Heart right ventricle (tissue), 16 donors: ENCODE results near the gene TMPRSS3. TPM values are rescaled to one million over a fixed set of nuclear protein-coding genes. Genes with fewer than 3 reads are reported as not detected.

ENCODE experiments used
- ATAC-seq, 8 donors: fragments of 200-7000 bp; cut with Tn5 transposase; one replicate each; pipeline ENCODE4 v1.9.1; 2020; ENCODE audit warnings: mild to moderate bottlenecking in 8 of 8, moderate library complexity in 8 of 8, moderate number of reproducible peaks in 1 of 8
- DNase-seq, 2 donors: peaks; one replicate each; pipeline ENCODE4 v3.0.0-alpha.2; 2020
- H3K27ac ChIP-seq, 10 donors: fragments of 200-600 bp; sonication (generic) in 2 of 10; one replicate each; pipeline versions ENCODE4 v1.5.0 to v1.8.0; 2020 to 2022; ENCODE audit warnings: mild to moderate bottlenecking in 3 of 10
- H3K27me3 ChIP-seq, 7 donors: fragments of 200-600 bp; one replicate each; pipeline ENCODE4 v1.8.0; 2021 to 2022; ENCODE audit warnings: mild to moderate bottlenecking in 2 of 7
- H3K36me3 ChIP-seq, 9 donors: fragments of 200-600 bp; sonication (generic) in 1 of 9; one replicate each; pipeline versions ENCODE4 v1.5.0 to v1.8.0; 2020 to 2022; ENCODE audit warnings: mild to moderate bottlenecking in 2 of 9
- H3K4me1 ChIP-seq, 9 donors: fragments of 200-600 bp; sonication (generic) in 1 of 9; one replicate each; pipeline versions ENCODE4 v1.5.0 to v1.8.0; 2020 to 2022; ENCODE audit warnings: mild to moderate bottlenecking in 4 of 9
- H3K4me3 ChIP-seq, 10 donors: fragments of 200-600 bp; sonication (generic) in 2 of 10; one replicate each; pipeline versions ENCODE4 v1.5.0 to v1.8.0; 2020 to 2022; ENCODE audit warnings: mild to moderate bottlenecking in 7 of 10, moderate library complexity in 2 of 10
- H3K9me3 ChIP-seq, 11 donors: fragments of 200-600 bp in 10 of 11; sonication (generic) in 2 of 11; one replicate each; pipeline versions ENCODE4 v1.5.0 to v1.8.0; 2013 to 2022; ENCODE audit warnings: mild to moderate bottlenecking in 2 of 11, control low read depth in 1 of 11, moderate library complexity in 1 of 11
- CTCF ChIP-seq, 9 donors: fragments of 200-600 bp; sonication (generic) in 2 of 9; IDR thresholded peaks; one replicate each; pipeline versions ENCODE4 v1.5.0 to v1.8.0; 2021 to 2022; ENCODE audit warnings: antibody characterized with exemption in 9 of 9, mild to moderate bottlenecking in 5 of 9, moderate library complexity in 1 of 9
- WGBS, 2 donors: extraction: QIAGEN DNeasy Blood & Tissue Kit; methylation state at CpG; one replicate each; pipeline ENCODE4 v1.1.7; 2013; ENCODE audit warnings: inconsistent platforms in 1 of 2; 5-methylcytosine and 5-hydroxymethylcytosine counted together
- intact Hi-C, 10 donors: fragments of 100-400 bp; cut with DNase I; formaldehyde crosslinking; loops; one replicate each; pipeline versions ENCODE4 v1.11.1 to v1.14.2; 2022
- polyA plus RNA-seq, 2 donors: library from polyadenylated mRNA; stranded (reverse); fragments of 200-250 nt; gene quantifications; one replicate each; pipeline ENCODE4 v1.2.3, GENCODE V29; 2013
- total RNA-seq, 10 donors: library from RNA; stranded (reverse); fragmentation: NEBNext Ultra II Directional in 3 of 10; extraction: Animal tissue kit (Norgen Biotek cat#: 25700) in 3 of 10; gene quantifications; one replicate each; pipeline versions ENCODE4 v1.2.1 to v1.2.4, GENCODE V29; 2021 to 2023
- donor health status: Arrhythmogenic right ventricular cardiomyopathy.
- donor health status: ischemic (EF 13 %, LVEDD 7.1; RV severe dilation, severe dysfunction).
- donor health status: healthy with polysubstance abuse.
- donor health status: DM: no; HTN: yes; CAD: no.
- donor health status: DM: no; HTN: no; CAD: no.
- donor health status: ischemic (EF 25% LVEDD 6.9; RV normal size, moderate dysfunction).
- donor health status: ischemic (EF 25% LVEDD 5.7; RV mildly dilated, moderate dysfunction).
- donor health status: healthy.
- donor health status: DM: yes; HTN: yes; CAD: no.
- donor health status: Ischemic cardiomyopathy.
- donor health status: ischemic (EF 35%, LVEDD 5.7; RV mildly dilated, moderate dysfunction).
- donor health status: nonischemic (EF 11% LVEDD 7.7; RV severe dilation, severe dysfunction).
- donor health status: DM: yes; HTN: yes; CAD: no.
- donor health status: PGD.
- donor health status: ischemic (EF 29% LVEDD 5.4; RV normal size, mild dysfunction).
- donor health status: nonischemic (EF 23%, LVEDD 6.1; RV moderate dilation, normal function).

TMPRSS3 gene
- total and polyA plus RNA-seq, 12 donors = 0.01 to 1.0 (median 0.42) TPM; not detected in 9

- TF ChIP-seq CTCF (IDR thresholded peaks at IDR 0.05) = no peak
- Histone ChIP-seq H3K27ac (no peak overlapping the region), H3K27me3 (peaks cover 0 to 54% (median 26%) of the 10 kb centered on the region in 7 donors), H3K4me1 (no peaks in the 10 kb centered on the region), H3K4me3 (no peak overlapping the region), H3K9me3 (peaks cover 0 to 7% (median 0%) of the 10 kb centered on the region in 11 donors), H3K36me3 (no peaks in the 10 kb centered on the region)
- ATAC-seq (no peak), DNase-seq (no peak)
- intact Hi-C loops = no loop called here
- 69 to 73% methylated on average over 9 of the region's 9 CpGs for WGBS, 2 donors
These were observed 33.2 kb downstream of the TMPRSS3 start for GRCh38 chr21:42362700-42363099.

GRCh38 chr21:42362198-42362597, 33.7 kb downstream of the TMPRSS3 start:
- intact Hi-C loops = no loop called here
- Histone ChIP-seq H3K27ac (no peak overlapping the region), H3K36me3 (no peaks in the 10 kb centered on the region), H3K4me1 (no peaks in the 10 kb centered on the region), H3K4me3 (no peak overlapping the region), H3K9me3 (peaks cover 0 to 9% (median 0%) of the 10 kb centered on the region in 11 donors), H3K27me3 (peaks cover 0 to 49% (median 26%) of the 10 kb centered on the region in 7 donors)
- DNase-seq (no peak), ATAC-seq (no peak)
- 76 to 77% methylated on average over 12 of the region's 12 CpGs for WGBS, 2 donors
- TF ChIP-seq CTCF (IDR thresholded peaks at IDR 0.05) = no peak

GRCh38 chr21:42361286-42361685, 34.6 kb downstream of the TMPRSS3 start:
- Histone ChIP-seq H3K27me3 (peaks cover 0 to 44% (median 26%) of the 10 kb centered on the region in 7 donors), H3K27ac (no peak overlapping the region), H3K36me3 (no peaks in the 10 kb centered on the region), H3K4me1 (no peaks in the 10 kb centered on the region), H3K9me3 (peaks cover 0 to 18% (median 0%) of the 10 kb centered on the region in 11 donors), H3K4me3 (no peak overlapping the region)
- intact Hi-C loops = no loop called here
- no peak for DNase-seq
- TF ChIP-seq CTCF (IDR thresholded peaks at IDR 0.05) = no peak
- no peak for ATAC-seq
- WGBS, 2 donors = 29 to 38% methylated on average over 7 of the region's 7 CpGs

GRCh38 chr21:42360317-42360716, 35.5 kb downstream of the TMPRSS3 start:
- Histone ChIP-seq H3K27me3 (peaks cover 0 to 39% (median 25%) of the 10 kb centered on the region in 7 donors), H3K36me3 (no peaks in the 10 kb centered on the region), H3K4me1 (no peaks in the 10 kb centered on the region), H3K9me3 (peaks cover 0 to 27% (median 7%) of the 10 kb centered on the region in 11 donors), H3K4me3 (no peak overlapping the region), H3K27ac (no peak overlapping the region)
- 65 to 73% methylated on average over 2 of the region's 2 CpGs for WGBS, 2 donors
- no peak for DNase-seq
- intact Hi-C loops = no loop called here
- TF ChIP-seq CTCF (IDR thresholded peaks at IDR 0.05) = no peak
- ATAC-seq = no peak
